HG03354 (cell line): ENCODE measurements around the gene HMX1.

Source experiments
- ATAC-seq: cut with Tn5 transposase; IDR thresholded peaks from one replicate; pipeline ENCODE4 v1.9.1; 2021; ENCODE audit warnings: mild to moderate bottlenecking; ENCODE audit not compliant: unreplicated experiment, poor library complexity, severe bottlenecking

HMX1 gene

DNA sequence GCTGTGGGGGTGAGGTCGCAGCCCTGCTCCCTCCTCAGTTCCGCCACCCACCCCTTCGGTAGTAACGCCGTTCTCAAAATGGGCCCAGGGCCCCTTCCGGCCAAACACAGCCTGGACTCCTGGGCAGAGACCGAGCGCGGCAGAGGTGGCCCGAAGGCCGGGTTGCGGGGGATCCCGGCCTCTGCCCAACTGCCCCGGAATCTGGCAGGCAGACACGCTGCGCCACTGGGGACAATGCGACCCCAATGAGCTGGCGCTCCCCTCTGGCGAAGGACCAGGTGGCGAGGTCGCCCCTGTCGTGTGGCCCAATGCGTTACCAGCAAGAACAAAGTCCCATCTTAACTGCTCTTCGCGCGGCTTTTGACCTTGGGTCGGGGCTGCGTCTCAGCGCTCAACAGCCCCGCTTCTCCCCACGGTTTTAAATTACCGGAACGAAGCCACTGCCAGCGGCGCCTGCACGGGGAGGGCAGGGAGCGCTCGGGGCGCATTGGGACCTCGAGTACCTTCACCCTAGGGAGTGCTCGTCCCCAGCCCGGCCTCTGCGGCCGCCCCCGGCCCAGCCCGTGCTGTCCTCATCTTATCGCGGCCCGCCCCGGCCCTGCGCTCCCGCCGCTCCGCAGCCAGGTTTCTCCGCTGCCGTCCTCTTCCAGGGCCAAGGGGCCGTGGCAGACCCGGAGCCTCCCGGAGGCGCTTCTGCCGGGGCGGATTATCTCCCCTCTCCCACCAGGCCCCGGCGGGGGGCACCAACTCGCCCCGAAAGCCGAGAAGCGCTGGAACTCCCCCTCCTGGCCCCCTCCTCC is 22.2 kb upstream of the HMX1 start:
- ATAC-seq: no peak

DNA sequence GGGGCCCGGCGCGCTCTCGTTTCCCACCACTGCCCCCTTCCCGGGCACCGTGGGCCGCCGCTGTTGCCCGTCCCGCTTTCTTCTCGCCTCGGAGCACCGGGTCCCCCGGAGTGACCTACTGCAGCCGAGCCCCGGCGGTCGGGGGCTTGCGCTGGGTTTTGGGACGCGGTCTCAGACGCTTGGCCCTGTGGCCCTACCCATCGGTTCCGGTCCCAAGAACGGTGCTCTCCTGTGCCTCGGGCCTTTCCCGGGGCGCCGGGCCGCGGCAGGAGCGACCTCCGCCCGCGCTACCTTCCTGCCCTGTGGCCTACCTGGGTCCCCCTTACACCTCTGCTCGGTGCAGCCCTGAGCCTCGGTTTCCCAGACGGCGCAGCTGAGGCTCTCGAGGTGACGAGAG is 21.6 kb upstream of the HMX1 start:
- ATAC-seq: no peak

DNA sequence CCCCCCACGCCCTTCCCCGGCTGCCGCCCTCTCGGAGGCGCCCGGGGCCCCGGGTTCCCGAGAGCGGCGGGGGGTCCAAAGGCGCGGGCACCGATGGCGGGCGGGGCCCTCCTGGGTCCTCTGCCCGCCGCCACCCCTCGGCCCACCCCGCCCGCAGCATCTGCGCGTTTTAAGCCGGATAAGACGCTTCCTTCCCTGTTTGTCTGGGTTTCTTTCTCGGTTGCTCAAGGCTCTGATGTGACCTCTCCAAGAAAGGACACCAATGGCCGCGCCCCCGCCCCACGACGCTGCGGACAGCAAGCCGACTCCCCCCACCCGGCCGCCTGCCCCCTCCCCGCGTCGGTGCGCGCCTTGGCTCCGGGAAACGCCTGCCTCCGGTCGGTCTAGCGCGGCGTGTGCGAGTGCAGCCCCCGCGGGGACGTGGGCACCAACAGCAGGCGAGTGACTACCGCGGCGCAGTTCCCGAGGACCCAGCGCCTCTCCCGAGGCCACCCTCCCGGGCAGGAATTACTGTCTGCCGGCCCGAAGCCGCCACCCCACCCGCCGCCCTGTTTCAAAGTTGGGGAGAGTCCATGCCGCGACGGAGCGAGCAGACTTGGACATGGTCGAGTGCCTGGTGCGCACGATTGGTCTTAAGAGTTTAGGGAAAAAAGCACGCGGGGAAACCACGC is 21.1 kb upstream of the HMX1 start:
- no peak for ATAC-seq

DNA sequence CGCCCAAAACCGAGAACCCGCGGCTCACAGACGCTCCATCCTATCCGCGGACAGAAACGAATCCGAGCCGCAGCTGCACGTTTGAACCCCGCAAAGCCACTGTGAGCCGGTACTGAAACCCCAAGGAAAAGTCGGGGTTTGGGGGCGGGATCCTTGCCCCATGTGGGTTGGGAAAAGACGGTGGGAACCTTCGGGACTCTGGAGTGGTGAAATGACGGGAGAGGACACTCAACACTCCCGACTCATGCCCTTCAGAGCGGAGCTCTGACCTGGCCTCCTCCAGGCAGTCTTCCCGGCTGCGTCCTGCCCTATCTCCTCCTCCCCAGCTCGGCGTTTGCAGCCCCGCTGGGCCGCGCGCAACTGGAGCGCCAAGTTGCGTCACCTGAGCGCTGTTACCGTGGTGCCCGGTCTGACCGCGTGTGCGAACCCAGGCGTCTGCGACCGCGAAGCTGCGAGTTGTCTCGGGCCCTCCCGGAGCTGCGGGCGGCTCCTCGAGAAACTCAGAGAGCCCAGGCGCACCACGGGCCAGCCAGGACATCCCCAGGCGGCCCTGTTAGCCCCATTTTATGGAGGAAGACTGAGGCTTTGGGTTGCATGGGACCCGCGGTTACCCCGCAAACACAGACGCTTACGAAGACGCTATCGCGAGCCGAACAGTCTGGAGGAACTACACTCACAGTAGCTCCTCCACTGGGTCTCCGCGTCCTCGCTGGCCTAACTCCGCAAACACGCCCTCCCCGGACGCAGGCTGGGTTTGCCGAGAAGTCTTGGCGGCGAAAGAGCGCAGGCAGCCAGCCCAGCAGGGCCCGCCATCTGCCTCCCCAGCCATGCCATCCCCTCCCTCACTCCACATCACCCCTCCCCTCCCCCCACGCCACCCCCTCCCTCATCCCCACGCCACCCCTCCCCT is 20.3 kb upstream of the HMX1 start:
- no peak for ATAC-seq

DNA sequence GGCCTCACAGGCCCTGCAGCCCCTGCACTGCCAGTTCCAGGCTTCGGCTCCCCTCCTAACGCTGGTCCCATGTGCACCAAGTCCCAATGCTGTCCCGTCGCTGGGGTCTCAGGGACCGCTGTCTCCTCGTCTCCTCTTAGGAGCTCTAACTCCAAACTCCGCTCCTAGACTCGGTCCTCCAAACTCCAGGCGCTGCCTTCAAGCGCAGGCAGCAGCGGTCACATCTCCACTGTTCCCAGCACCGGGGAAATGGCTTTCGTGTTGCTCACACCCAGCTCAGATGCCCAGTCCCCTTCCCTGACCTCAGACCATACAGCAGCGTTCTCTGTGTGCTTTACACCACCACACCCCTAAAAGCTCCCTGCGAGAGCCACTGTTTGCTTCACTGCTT is 19.6 kb upstream of the HMX1 start:
- no peak for ATAC-seq

DNA sequence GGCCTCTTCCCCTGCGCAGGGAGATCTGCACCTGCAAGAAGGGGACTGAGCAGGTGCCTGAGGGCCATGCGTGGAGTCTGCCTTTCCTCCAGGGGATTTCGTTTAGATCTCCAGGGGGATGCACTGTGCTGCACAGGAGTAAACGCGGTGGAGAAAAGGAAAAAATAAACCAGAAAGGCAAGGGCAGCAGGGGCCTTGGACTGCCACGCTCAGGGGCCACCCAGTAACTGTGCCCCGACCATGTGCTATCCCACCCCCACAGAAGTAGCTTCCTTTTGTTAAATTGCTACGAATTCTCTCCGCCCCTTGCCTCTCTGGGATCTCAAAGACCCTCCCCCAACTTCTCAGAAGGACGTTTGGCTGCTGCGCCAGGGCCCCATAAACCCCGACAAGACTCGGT is 17.2 kb upstream of the HMX1 start:
- no peak for ATAC-seq

DNA sequence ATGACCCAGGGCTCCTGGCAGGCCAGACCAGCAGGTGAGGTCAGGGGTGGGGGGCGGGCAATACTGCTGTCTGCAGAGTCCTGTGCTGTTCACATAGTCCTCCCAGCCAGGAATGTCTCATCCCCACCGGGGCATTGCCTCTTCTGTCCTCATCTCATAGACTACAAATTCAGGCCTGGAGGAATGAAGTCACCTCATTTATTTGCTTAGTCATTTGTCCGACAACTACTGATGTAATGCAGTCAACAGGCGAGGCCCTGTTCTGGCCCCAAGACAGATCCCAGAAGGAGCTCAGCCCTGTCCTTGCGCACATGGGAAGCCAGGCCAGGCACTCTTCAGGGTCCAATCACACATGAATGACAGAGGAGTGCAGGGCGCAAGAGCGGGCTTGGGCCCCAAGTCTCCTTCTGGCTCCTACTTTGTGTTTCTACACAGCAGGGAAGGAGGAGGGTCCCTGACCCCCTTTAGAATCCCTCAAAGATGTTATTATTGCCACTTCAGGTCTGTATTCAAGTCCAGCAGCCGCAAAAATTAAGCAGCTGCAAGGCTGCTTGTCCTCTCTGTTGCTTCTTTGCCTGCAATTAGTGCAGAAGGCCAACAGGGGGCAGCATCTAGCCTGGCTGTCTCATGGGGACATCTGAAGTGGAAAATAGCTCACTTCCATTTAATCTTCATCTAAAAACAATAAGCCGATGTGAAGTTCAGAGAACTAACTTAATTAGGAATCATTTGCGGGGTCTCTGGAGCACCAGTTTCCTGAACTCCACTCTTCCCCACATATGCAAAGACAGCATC is 15.2 kb upstream of the HMX1 start:
- ATAC-seq: no peak

DNA sequence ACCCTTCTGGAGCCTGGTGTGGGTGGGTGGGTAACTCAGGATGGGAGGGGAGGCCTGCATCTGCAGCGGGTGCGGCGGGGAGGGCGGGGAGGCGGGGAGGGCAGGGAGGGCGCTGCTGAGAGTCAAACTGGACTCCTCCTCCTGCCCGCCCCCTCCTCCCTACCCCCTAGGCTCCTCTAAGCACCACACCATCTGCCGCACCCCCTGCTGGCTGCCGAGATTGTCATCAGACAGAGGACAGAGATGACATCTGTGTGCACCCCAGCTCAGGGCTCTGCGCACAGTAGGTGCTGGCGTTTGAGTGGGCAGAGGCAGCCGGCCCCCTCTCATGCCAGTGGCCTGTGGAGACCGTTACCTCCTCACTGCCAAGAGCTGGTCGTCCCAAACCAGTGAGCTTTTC is 10.6 kb upstream of the HMX1 start:
- ATAC-seq: no peak

DNA sequence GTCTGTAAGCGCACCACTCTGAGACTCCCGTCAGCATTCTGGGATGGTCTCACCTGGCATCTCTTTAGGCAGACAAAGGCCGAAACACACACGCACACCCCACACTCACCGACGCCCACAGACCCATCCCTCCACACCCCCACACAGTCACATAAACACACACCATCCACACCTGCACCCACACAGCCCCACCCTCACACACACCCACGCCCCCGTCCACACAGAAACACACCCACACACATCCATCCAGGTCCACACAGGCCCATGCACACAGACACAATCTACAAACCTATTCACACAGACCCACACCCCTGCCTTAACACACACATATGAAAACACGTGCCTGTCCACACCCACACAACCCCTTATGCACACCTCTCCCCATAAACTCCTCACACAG is 9.2 kb upstream of the HMX1 start:
- no peak for ATAC-seq

DNA sequence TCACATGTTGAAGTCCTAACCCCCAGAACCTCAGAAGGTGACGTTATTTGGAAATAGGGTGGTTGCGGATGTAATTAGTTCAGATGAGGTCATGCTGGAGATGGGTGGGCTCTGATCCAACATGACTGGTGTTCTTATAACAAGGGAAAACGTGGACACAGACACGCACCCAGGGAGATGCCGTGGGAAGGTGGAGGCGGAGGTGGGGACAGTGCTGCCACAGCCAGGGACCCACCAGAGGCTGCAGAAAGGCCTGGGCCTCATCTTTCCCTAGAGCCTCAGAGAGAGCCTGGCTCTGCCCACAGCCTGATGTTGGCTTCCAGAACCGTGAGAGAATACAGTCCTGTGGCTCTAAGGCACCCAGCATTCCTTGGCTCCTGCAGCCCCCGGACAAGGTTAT is 7.9 kb upstream of the HMX1 start:
- ATAC-seq: no peak

DNA sequence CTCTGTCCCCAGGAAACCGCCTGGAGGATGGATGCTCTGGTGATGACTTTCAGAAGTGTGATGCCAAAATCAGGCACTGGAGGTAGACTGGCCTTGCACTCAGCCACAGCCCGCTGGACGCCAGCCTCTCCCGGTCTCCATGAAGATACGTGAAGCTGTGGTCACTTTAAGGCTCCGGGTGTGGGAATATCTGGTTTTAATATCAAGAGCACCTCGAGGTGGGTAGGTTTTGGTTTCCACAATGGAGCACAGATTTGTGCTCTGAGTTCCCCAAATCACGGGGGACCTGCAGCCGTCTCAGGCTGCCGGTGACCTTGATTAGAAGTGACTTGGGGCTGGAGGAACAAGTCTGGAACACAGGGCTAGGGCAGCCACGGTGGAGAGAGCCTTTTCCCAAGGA is 6.8 kb upstream of the HMX1 start:
- ATAC-seq: no peak

DNA sequence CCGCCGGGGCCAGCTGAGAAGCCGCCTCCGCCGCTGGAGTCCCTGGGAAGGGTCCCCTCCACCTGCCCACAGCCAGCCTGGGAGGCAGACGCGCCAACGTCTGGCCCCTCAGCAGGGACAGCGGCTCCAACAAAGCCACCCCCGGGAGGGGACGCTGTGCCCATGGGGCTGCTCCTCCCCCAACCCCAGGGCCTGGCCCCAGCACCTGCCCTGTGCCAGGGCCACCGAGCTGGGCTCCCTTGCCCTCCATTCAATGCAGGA is 6.1 kb upstream of the HMX1 start:
- no peak for ATAC-seq

DNA sequence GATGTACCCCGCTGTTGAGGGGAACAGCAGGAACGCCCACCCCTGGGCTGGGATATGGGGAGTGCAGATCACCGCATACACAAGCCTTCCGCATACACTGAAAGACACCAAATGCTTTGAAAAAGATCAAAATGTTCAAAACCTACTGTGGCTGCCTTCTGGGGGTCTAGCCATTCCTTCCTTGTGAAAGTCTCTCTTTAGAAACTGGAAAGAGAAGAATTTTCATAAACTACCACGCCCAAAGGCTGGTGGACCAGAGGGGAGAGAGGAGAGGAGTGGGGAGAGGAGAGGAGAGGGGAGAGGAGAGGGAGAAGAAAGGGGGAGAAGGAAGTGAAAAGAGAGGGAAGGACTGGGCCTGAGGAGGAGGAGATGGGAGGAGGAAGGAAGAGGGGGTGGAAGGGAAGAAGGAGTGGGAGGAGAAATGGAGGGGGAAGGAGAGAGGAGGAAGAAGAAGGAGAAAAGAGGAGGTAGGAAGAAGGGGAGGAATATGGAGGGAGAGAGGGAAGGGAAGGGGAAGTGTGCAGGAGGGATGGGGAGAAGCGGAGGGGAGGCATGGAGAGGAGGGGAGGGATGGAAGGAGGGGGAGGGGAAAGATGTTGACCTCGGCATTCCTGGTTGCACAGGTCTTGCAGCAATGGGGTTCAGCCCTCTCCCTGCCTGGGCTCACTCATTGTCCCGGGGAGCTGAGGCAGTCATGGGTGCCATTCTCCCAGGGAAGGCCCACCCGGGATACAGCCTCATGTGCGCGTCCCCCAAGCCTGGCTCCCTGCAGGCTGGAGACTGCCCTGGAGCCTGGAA is 5.5 kb upstream of the HMX1 start:
- ATAC-seq: no peak

DNA sequence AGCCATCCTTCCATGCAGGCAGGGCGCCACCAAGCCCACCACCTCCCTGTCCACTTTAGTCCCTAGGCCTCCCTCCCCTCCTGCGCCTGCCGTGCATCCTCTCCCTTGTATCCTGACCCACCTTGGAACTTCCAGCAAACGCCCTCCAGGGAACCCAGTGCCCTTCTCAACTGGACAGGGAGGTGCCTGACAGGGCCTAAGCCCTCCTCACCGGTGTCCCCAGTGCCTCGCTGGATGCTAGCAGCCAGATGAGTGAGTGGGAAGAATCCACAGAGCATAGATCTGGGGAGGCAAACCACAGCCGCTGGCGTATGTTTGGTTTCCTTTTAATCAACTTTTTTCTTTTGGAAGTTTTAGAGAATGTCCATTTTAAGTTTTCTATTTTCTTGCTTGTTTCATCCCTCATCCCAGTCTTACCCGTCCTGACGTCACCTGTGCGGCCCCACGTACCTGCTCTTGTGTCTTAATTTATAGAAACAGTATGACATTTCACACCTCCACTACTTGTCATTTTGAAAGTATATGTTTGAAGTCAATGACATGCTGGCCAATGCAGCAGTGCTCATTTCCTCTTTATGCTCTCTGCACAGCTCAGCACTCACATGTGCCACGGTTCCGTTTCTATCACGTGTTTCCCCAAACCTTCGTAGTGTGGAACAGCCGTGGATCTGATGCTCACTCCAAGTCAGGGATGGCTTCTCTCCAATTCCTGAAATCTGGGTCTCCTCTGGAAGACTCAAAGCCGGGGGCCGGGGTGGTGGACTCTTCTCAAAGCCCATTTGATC is 3.4 kb upstream of the HMX1 start:
- ATAC-seq: no peak

DNA sequence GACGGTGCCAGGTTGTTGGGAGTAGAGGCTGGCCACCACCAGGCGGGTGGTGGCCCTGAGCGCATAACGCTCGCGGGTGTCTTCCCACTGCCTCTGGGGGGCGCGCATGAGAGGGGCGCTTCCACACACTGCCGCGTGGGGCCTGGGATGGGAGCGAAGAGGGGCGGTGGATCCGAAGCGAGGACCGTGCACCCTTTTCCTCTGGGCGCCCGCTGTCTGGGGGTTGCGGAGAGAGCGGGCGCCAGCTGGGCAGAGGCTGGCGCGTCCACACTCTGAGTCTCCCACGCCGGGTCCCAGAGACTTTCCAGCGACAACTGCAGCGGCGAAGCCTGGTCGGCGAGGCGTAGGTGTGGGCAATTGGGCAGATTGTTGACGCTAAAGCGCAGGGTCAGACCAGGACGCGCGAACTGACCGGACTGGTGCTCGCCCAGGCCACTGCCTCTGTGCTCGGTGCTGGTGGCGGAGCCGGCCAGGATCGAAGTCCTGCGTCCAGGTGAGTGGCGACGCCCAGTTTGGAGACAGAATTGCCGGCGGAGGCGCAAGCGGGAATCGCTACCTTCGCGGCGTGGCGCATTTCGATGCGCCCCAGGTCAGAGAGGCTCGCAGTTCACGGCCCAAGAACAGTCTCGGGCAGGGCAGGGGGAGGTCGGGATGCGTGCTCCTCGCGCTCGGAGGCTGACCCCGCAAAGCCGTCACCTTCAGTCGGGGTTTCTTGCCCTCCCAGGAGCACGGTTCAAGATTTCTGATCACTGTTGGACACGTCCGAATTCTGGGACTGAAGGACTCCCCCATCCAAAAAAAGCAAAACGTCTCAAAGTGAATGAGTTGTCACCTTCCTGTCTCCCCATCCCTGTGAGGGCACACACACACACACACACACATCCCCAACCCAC is 2.6 kb upstream of the HMX1 start:
- ATAC-seq: no peak

DNA sequence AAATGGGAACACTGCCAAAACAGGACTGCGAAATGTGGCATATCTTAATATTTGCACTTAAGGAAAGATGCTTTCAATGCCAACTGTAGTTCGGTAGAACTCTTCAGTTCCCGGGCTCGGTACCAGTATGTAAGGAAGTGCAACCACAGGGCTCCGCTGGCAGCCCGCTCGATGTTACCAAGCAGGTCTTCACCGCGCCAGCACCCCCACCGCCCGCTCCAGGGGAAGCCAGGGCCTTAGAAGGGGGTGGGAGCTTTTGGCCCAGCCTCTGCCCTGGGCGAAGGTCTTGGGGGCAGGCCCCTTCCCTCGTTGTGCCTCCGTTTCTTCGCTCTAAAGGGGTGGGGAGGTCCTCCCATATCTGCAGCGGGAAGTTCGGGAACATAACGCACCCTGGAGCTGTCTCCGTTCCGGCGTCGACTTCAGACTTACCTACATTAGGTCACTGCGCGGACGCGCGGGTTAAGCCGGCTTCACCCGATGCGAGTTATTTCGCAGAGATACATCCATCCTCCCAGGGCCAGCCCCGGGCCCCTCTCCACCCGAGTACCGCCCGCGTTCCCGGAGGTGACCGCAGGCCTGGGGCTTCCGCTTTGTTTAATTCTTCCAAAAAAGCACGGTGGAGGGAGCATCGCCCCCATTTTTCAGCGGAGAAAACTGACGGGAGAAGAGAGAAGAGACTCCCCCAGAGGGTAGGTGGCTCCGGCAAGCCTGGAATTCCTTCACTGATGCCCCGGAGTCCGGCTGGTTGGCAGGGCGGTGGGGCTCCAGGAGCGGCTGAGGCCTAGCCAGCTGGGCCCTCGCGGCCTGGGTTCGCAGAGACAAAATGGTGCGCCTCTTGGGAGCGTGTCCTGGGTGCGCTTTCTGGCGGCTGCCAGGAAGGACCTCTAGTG is 1.0 kb upstream of the HMX1 start:
- no peak for ATAC-seq
